Esophagus squamous epithelium (tissue), 4 donors: Measurements from ENCODE around the gene LIMK2.

Source experiments
- CTCF ChIP-seq, 6 experiments: fragments of 450-650 bp in 4 of 6; fragments of 200-600 bp in 2 of 6; sonication (generic) in 2 of 6; IDR thresholded peaks; one replicate each; pipeline ENCODE4 v1.5.1; 2016 to 2019; ENCODE audit warnings: antibody characterized with exemption in 6 of 6, mild to moderate bottlenecking in 4 of 6, moderate library complexity in 4 of 6
- POLR2A ChIP-seq, 4 donors: fragments of 450-650 bp; IDR thresholded peaks; one replicate each; pipeline ENCODE4 v1.6.1; 2017; ENCODE audit warnings: antibody characterized with exemption in 4 of 4, mild to moderate bottlenecking in 4 of 4, moderate library complexity in 3 of 4

GRCh38 chr22:31233001-31233400 is 20.9 kb downstream of the LIMK2 start:
- TF ChIP-seq CTCF (IDR thresholded peaks at IDR 0.05) (no peak), POLR2A (IDR thresholded peaks at IDR 0.05) (no peak)
